NCI-H69 (cell line): ENCODE results near the gene PHB1.
"Not testable (repeated sequence)": the region's sequence is repeated elsewhere in the genome, so short reads cannot be mapped to it uniquely, and the experiment has no call there.

ENCODE experiments used
- DNase-seq: peaks from one replicate; lab custom pipeline; 2025; lab: John Stamatoyannopoulos, UW

Gene PHB1

GRCh38 chr17:49439673-49440571, 25.2 kb upstream of the PHB1 start:
- no peak for DNase-seq

DNA sequence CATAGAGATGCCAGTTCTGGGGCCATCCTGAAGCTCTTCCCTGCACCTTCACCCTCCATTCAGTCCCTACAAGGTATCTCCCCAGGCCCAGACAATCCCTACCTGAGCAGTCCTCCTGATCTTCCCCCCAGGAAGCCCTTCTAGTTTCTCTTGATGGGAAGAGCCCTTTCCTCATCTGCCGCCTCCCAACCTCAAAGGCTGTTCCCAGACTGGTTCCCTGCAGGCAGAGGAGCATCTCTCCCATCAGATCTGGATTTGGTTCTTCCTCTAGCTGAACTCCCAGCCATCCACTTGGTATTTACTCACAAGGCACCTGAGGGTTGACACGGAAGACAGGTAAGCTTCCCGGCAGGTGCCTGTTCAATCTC, 24.6 kb upstream of the PHB1 start:
- no peak for DNase-seq

GRCh38 chr17:49438436-49439278, 24.0 kb upstream of the PHB1 start:
- peak; percentile 26 for DNase-seq

- DNase-seq: no peak
Measured at GRCh38 chr17:49437696-49438435, 23.2 kb upstream of the PHB1 start.

GRCh38 chr17:49436174-49436573, 21.5 kb upstream of the PHB1 start:
- no peak for DNase-seq

DNA sequence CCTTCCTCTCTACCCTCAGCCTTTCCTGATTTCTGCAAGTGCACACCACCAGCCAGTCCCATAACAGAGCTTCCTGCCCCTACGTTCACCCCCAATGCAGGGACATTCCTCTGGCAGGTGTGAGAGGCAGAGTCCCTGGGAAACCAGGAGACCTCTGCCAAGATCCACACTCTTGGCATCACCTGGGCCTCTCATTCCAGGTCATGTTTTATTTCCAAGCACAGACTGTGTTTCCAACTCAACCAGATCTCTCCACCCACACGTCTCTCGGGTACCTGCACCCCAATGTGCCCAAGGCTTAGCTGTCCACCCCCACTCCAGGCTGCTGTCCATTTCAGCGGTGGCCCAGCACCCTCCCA, 21.0 kb upstream of the PHB1 start:
- DNase-seq: no peak

GRCh38 chr17:49434821-49435670, 20.4 kb upstream of the PHB1 start:
- peak; percentile 59 for DNase-seq

DNA sequence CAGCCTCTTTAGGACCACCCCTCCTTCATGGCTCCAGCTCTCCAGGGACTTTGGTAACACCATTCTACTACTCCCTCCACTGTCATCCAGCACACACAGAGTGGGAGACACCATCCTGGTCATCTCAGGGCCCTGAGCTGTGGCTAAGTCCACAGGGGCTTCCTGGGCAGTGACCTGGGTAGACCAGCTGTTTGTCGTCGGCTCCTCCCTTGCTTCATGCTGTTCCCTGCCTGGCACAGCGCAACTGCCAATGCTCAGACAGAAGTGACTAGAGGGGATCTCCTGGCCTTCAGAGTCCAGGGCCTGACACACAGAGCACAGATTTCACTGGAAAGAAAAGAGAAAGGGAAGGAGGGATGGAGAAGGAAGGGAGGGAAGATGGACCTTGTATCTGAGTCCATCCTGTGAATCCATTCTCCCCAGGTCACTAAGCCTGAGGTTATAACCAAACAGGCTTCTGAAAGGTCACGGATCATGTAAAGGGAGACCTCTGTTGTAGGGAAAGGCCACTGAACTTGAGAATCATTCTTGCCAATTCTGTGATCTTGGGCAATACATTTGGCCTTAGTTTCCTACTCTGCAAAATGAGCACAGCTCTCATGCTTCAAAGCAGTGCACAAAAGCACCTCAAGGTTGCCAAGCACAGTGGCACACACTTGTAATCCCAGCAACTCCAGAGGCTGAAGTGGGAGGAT, 18.5 kb upstream of the PHB1 start:
- no peak for DNase-seq

DNA sequence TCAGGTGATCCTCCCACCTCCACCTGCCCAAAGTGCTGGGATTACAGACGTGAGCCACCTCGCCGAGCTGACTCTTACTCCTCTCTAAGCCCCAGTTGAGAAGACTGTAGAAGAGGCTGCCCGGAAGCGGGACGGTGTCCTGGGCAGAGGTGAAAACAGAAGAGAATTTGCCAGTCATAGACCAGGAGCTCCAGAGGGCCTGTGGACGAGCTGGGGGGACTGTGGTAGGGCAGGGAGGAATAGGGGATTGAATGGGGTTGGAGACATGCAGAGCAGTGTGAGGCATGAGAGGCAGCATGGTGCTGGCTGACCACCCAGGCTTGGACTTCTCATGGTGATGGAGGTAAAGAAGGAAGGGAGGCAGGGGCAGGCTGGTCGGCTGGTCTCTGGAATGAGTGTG, 17.1 kb upstream of the PHB1 start:
- DNase-seq: no peak

DNA sequence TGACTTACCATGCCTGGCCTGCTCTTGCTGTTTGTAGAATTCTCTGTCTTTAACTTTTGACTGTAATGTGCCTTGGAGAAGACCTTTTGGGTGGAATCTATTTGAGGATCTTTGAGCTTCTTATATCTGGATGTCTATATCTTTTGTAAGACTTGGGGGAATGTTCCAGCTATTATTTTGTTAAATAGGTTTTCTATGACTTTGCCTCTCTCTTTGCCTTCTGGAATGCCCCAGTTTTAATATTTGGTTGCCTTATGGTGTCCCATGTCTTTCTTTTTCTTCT, 10.3 kb upstream of the PHB1 start:
- DNase-seq: no peak

DNA sequence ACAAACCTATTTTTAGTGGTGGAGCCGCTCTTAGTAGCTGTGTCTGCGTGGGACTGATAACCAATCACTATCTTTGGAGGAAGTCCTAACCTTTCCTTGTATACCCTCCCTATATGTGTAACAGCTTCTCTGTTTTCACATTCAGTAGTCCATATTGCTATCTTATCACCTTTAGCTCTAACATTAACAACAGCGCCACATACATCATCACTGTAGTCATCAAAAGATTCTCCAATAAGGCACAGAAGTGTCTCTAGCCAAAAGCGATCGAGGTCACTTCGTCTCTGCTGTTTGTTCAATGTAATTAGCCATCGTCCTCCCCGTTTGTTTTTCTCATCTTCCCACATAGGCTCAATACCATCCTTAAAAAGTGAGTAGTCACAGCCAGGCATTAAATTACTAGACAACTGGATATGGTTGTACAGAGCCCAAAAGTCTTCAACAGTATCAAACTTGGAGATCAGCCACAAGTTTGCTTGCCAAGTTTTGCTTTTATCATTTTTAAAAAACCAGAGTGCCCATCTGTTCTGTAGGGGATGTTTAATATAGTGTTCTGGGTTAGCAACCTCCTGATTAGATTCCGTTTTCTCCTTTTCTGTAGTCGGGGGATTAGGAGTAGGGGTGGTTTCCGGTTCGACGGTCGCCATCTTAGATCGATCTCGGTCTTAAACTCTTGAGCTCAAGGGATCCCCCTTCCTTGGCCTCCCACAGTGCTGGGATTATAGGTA, 9.8 kb upstream of the PHB1 start:
- DNase-seq: not testable (repeated sequence)

- DNase-seq: no peak
Measured at GRCh38 chr17:49422714-49423113, 8.0 kb upstream of the PHB1 start.

DNA sequence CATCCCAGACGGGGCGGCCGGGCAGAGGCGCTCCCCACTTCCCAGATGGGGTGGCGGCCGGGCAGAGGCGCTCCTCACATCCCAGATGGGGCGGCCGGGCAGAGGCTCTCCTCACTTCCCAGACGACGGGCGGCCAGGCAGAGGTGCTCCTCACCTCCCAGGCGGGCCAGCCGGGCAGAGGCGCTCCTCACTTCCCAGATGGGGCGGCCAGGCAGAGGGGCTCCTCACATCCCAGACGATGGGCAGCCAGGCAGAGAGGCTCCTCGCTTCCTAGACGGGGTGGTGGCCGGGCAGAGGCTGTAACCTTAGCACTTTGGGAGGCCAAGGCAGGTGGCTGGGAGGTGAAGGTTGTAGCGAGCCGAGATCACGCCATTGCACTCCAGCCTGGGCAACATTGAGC, 5.1 kb upstream of the PHB1 start:
- not testable (repeated sequence) for DNase-seq

GRCh38 chr17:49418754-49419740, 4.4 kb upstream of the PHB1 start:
- not testable (repeated sequence) for DNase-seq

GRCh38 chr17:49414271-49414621, 436 bp downstream of the PHB1 start:
- DNase-seq: no peak

GRCh38 chr17:49409066-49409465, 5.6 kb downstream of the PHB1 start:
- DNase-seq: no peak

GRCh38 chr17:49407981-49408501, 6.6 kb downstream of the PHB1 start:
- peak; percentile 95 for DNase-seq

GRCh38 chr17:49407086-49407485, 7.6 kb downstream of the PHB1 start:
- no peak for DNase-seq

DNA sequence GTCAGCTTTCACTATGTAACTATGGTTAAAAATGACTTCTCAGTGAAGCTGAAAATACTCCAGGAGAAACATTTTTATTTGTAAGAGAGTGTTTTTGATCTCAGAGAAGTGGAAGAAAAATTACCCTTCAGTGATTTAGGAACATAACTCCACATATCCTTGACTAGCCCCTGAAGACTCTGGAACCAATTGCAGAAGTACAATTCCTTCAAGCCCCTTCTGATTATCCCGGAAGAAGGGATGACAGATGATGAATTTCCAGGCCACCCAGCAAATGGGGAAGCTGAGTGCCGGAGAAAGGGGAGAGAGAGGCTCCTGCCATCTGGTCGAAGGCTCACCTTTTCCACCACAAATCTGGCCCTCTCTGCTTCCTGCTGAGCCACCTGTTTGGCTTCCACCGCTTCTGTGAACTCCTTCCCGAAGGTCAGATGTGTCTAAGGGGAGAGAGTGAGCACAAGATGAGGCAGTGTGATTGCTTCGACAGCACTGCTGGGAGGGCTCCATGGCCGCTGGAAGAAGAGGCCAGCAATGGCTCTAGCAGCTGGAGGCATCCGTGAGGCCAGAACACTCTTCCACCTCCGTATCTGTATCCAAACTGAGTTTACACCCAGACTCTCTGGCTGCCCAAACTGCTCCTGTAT, 8.1 kb downstream of the PHB1 start:
- DNase-seq: no peak
